Measurements from ENCODE around the gene ADI1.

The ADI1 gene

DNA sequence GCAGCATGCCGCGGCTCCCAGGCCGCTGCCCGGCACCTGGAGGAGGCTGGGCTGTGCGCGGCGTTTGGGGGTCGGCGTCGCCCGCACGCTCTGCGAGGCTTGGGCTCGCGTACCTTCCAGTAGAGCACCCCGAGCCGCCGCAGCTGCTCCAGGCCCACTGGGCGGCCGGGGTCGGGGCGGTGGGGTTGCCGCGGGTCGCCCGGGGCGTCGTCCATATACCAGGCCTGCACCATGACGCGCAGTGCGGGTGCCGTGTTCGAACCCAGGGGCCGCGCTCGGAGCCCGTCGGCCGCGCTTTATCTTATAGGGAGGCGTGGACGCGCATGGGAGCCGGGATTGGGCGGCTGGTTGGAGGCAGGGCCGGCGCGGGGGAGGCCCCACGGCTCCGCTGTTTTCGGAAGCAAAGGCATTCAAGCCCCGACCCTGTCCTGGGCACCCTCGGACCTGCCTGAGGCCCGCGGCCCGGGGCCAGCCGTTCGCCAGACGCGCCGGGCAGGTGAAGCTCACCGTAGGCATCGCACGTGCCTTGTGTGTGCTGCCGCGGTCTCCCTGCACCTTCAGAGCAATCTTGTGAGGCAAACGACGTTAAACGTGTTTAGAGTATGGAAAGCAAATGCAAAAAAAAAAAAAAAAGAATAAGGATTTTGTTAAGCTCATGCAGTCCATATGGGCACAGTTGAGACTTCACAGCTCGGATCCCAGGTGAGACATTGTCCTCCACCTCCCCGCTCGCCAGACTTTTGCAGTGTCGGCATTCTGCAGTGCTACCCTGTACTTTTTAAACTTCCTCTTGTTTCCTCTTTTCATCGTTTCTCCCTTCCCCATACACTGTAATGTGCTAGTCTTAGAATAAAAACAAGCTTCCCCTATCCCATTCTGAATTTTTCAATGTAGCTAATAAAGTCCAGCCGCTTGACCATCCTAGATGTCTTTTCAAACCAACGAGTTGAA, at the start of gene ADI1:
Gene ADI1, minus strand, starts transcription at position 277 of the 951 bp plus-strand sequence. Its CDS starts 44 bp downstream, at position 233.
- peak; percentile 83 for DNase-seq (ENCODE audit: low spot score)

DNA sequence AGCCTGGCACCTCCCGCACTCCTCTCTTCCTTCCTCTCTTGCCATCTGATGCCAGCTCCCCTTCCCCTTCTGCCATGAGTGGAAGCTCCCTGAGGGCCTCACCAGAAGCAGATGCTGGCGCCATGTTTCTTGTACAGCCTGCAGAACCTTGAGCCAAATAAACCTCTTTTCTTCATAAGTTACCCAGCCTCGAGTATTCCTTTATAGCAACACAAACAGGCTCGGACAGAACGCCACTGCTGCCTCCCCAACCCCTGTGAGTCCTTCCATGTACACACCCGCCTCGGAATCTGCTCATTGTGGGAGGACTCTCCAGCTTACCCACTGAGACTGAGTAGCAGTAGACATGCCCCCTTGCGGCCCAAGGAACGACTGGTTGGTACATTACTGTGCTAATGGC, 47.5 kb upstream of the ADI1 start:
- no peak for DNase-seq (ENCODE audit: low spot score)

GRCh38 chr2:3565117-3565516, 45.8 kb upstream of the ADI1 start:
- no peak for DNase-seq (ENCODE audit: low spot score)

GRCh38 chr2:3563521-3563976, 44.2 kb upstream of the ADI1 start:
- no peak for DNase-seq (ENCODE audit: low spot score)

- peak; percentile 99 for DNase-seq (ENCODE audit: low spot score)
Observed at GRCh38 chr2:3558205-3559014, 39.1 kb upstream of the ADI1 start, which contains the start of gene RNASEH1. Gene RNASEH1 (minus strand): TSS chr2:3558333. CDS start chr2:3558260, 73 bp downstream.

DNA sequence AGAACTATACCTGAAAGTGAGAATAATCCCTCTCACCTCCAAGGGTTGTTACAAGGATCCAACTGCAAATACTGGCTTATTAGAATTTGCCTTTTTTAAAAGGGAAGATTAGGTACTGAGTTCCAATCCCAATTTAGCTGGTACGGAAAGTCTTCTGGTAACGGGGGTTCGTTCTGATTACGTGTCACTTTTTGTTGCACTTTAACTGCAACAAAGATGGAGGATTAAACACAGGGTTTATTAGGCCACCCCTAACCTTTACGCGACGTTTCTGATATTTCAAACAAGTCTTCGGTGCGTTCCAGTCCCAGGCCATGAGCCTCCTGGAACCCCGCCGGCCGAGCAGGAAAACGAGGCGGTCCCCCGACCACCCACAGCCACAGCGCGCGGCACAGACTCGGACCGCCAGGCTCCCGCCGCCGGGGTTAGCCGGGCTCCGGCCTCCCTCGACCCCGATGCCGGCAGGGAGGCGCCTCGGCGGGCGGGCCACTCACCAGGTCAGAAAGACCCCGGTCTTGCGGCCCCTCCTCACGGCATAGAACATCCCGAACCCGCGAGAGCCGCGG, 38.4 kb upstream of the ADI1 start:
- no peak for DNase-seq (ENCODE audit: low spot score)

- no peak for DNase-seq (ENCODE audit: low spot score)
Observed at GRCh38 chr2:3553946-3554345, 34.6 kb upstream of the ADI1 start.

DNA sequence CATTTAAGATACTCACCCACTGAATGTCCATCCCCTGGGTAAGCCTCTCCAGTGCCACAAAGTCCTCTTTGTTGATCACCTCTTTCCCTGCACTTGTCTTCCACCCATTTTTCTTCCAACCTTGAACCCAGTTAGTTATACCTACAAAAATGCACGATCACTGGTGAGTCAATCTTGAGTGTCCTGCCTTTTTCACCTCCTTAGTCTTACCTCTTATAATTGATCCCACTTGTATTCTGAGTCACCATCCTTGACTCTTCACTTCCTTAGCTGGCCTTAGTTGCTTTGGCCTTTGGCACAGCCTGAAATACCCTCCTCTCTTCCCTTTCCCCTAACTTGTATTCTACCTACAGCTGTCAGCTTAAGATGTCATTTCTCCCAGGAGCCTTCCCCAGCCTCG, 28.6 kb upstream of the ADI1 start:
- no peak for DNase-seq (ENCODE audit: low spot score)

GRCh38 chr2:3545788-3546478, 26.6 kb upstream of the ADI1 start:
- DNase-seq (ENCODE audit: low spot score), result no peak

DNA sequence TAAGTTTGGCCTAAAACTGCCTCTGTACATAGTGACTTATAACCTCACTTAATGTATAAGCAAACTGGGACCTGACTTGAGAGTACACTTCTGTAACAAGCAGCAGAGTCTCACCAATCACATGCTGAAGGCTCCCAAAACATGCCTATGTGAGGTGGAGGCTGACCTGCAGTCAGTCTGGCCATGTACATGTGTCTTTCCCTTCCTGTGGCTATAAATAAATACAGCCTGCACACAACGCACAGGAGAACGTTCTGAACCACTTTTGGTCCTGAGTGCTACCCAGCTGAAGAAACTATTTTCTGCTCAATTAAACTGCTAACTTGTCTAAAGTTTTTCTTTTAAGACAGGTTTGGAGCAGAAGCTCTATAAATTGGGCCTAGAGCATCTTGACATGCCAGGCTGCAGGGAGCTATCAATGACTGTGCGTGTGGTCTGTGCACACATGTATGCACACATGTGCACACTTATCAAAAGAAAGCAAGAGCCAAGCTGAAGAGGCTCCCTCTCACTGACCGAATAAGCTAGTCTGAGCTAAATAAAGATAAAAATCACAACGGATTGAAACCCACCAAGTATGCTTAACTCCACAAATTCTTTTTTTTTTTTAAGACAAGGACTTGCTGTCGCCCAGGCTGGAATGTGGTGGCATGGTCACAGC, 23.8 kb upstream of the ADI1 start:
- no peak for DNase-seq (ENCODE audit: low spot score)

GRCh38 chr2:3542107-3542506, 22.8 kb upstream of the ADI1 start:
- no peak for DNase-seq (ENCODE audit: low spot score)

DNA sequence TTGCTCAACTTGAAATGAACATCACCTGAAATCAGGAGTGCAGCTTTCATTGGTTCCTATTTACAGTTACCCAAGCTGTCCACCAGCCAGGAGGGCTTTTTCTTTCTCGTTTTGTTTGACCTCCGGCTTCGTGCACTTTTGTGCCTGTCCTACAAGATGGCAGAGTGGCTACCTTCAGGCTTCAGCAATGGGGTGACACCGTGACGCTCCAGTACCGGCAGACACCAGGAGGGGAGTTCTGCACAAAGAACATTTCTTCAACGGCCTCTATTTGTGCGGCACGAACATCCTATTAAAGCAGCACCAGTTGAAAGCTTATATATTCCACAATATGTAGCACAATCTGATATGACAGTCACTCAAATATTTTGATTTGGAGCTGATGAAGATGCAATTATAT, 20.5 kb upstream of the ADI1 start:
- DNase-seq (ENCODE audit: low spot score), result no peak

- DNase-seq (ENCODE audit: low spot score), result no peak
Observed at GRCh38 chr2:3536682-3537632, 17.6 kb upstream of the ADI1 start.

DNA sequence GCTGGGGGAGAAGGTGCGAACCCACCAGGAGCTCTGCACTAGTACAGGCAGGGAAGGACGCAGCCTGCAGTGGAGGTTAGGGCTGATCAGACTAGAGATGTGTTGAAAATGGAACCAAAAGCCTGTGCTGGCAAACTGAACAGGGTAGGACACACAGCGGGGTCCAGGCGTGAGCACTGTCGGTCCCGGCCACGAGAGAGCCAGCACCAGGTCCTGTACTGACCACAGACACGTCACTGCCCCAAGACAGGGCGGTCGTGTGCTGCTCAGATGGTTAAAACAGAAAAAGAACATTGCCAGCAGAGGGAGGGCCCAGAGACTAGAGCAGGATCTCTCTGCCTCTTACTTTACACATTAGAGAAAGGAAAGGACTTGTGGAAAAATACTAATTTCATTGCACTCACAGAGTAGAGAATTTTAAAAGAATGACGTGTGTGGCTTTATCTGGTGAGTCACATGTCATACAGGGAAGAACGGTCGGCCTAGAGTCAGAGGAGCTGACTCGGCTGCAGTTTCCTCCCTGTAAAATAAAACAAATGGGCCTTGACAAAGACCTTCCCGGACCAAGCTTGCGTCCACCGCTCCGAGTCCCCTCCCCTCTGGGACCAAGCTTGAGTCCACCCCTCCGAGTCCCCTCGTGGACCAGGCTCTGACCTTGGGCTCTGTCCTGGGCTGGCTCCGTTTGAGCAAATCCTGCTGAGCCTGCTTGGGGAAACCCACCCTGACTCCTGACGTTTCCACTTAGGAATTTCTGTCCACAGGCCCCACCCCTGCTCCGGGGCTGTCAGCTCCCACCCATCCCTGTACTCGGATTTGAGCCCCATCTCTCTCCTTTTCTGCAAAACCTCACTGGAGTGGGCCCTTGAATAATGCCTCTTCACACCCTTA, 16.7 kb upstream of the ADI1 start:
- DNase-seq (ENCODE audit: low spot score), result no peak

- no peak for DNase-seq (ENCODE audit: low spot score)
Observed at GRCh38 chr2:3535467-3535793, 16.1 kb upstream of the ADI1 start.

GRCh38 chr2:3534251-3534814, 15.0 kb upstream of the ADI1 start:
- no peak for DNase-seq (ENCODE audit: low spot score)

GRCh38 chr2:3533836-3534235, 14.5 kb upstream of the ADI1 start:
- DNase-seq (ENCODE audit: low spot score), result no peak

GRCh38 chr2:3532941-3533340, 13.6 kb upstream of the ADI1 start:
- no peak for DNase-seq (ENCODE audit: low spot score)

Data from activated CD4-positive, alpha-beta T cell treated with anti-CD3 and anti-CD28 coated beads, Interleukin-2, Interleukin-4, amounts not matched to agents 100 ng/mL and 50 ng/mL, durations not matched to agents 16 hours and 8 hours (primary cell).